ENCODE results near the gene COX4I1. TPM values are rescaled to one million over a fixed set of nuclear protein-coding genes. Genes with fewer than 3 reads are reported as not detected.

COX4I1 gene
- total and polyA plus RNA-seq, 3 donors from 2014 or later, result 263 to 467 (median 334) TPM

DNA sequence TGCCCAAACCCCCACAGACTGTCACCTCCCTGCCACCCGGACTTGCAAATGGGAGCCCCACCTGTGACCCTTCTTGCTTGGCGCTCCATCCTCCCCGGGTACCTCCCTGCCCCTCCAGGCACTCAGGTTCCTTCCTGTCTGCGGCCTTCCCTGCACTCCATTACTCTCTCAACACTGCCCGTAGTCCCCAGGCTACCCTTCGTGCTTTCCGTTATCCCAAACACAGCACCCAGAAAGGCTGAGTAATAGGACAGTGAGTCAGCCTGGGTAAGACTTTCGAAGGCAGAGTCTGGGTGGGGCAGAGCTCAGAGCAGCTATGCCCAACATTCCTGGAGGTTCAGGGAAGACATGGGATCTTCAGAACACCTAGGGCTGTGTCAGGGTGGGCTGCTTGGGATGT lies 32.0 kb upstream of the COX4I1 start:
- Histone ChIP-seq H3K4me1 (no peaks in the 10 kb centered on the region), H3K9me3 (no peaks in the 10 kb centered on the region), H3K27ac (no peak overlapping the region), H3K27me3 (no peaks in the 10 kb centered on the region), H3K4me3 (no peak overlapping the region), H3K36me3 (ENCODE audit: low read depth, missing control alignments) (no peaks in the 10 kb centered on the region)
- 85 to 90% methylated on average over 8 of the region's 8 CpGs for WGBS, 2 donors
- intact Hi-C loops (cut with DNase I; ENCODE audit: low total_unique reads), result no loop called here
- DNase-seq, result no peak
- TF ChIP-seq, protein P1, sequence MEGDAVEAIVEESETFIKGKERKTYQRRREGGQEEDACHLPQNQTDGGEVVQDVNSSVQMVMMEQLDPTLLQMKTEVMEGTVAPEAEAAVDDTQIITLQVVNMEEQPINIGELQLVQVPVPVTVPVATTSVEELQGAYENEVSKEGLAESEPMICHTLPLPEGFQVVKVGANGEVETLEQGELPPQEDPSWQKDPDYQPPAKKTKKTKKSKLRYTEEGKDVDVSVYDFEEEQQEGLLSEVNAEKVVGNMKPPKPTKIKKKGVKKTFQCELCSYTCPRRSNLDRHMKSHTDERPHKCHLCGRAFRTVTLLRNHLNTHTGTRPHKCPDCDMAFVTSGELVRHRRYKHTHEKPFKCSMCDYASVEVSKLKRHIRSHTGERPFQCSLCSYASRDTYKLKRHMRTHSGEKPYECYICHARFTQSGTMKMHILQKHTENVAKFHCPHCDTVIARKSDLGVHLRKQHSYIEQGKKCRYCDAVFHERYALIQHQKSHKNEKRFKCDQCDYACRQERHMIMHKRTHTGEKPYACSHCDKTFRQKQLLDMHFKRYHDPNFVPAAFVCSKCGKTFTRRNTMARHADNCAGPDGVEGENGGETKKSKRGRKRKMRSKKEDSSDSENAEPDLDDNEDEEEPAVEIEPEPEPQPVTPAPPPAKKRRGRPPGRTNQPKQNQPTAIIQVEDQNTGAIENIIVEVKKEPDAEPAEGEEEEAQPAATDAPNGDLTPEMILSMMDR (IDR thresholded peaks at IDR 0.05), result no peak
- TF ChIP-seq POLR2A (IDR thresholded peaks at IDR 0.05), result no peak

DNA sequence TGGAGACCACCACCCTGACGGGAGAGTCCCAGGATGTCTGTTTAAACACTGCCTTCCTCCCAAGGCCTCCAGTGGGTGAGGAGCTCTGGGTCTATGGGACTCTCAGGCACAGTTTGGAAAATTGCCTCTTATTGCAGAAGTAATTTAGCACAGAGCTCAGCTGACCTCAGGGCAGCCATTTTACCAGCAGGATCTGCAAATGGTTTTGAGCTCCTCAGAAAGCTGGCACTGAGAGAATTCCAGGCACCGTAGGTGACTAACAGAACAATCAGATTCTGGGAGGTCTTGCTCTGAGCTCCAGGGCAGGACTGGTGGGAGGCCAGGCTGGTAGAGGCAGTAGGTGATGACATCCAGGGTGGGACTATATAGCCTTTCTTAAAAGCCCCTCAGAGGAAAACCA lies 31.3 kb upstream of the COX4I1 start:
- Histone ChIP-seq H3K27me3 (no peaks in the 10 kb centered on the region), H3K4me3 (no peak overlapping the region), H3K4me1 (no peaks in the 10 kb centered on the region), H3K9me3 (no peaks in the 10 kb centered on the region), H3K36me3 (ENCODE audit: low read depth, missing control alignments) (no peaks in the 10 kb centered on the region), H3K27ac (no peak overlapping the region)
- intact Hi-C loops (cut with DNase I; ENCODE audit: low total_unique reads), result no loop called here
- no peak for TF ChIP-seq POLR2A (IDR thresholded peaks at IDR 0.05)
- TF ChIP-seq, protein P1 (IDR thresholded peaks at IDR 0.05), result no peak
- no peak for DNase-seq
- 84 to 90% methylated on average over 2 of the region's 2 CpGs for WGBS, 2 donors

DNA sequence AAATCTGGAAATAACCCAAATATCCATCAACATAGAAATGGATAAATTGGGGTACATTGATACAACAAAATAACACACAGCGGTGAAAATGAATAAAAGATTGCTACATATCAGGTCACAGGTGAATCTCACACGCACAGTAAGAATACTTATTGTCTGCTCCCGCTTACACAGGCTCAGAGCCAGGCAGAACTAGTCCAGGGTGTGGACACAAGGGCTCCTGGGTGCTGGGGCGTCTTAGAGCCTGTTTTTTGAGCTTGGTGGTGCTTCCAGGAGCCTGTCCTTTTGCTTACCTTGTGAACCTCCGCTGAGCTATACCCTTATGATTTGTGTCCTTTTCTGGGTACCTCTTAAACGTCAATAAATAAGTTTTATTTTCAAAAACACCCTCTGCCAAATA lies 28.8 kb upstream of the COX4I1 start:
- Histone ChIP-seq H3K4me1 (no peaks in the 10 kb centered on the region), H3K36me3 (ENCODE audit: low read depth, missing control alignments) (no peaks in the 10 kb centered on the region), H3K9me3 (no peaks in the 10 kb centered on the region), H3K4me3 (no peak overlapping the region), H3K27ac (no peak overlapping the region), H3K27me3 (no peaks in the 10 kb centered on the region)
- intact Hi-C loops (cut with DNase I; ENCODE audit: low total_unique reads), result no loop called here
- DNase-seq, result no peak
- WGBS, 2 donors, result 95 to 96% methylated on average over 6 of the region's 6 CpGs
- no peak for TF ChIP-seq POLR2A (IDR thresholded peaks at IDR 0.05)
- TF ChIP-seq, protein P1 (IDR thresholded peaks at IDR 0.05), result no peak

DNA sequence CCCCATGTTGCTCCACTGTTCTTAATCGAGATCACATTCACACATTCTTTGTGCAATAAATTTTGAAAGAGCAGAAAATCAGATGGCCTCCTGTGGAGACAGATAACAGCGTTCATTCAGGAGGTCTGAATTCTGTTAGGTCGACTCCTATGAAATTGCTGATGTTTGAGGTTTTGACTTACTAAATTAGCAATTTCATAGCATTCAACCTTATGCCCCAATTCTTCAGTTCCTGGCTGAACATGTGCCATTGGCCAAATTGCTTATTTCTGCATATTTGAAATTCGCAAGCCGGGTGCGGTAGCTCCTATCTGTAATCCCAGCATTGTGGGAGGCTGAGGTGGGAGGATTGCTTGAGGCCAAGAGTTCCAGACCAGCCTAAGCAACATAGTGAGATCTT lies 26.5 kb upstream of the COX4I1 start:
- no peaks in the 10 kb centered on the region for H3K9me3 ChIP-seq
- H3K36me3 ChIP-seq (ENCODE audit: low read depth, missing control alignments), result no peaks in the 10 kb centered on the region
- TF ChIP-seq, protein P1 (IDR thresholded peaks at IDR 0.05), result no peak
- no peak for TF ChIP-seq POLR2A (IDR thresholded peaks at IDR 0.05)
- H3K27me3 ChIP-seq, result no peaks in the 10 kb centered on the region
- WGBS, 2 donors, result 94 to 96% methylated on average over 6 of the region's 6 CpGs
- intact Hi-C loops (cut with DNase I; ENCODE audit: low total_unique reads), result no loop called here
- no peak overlapping the region for H3K4me3 ChIP-seq
- H3K27ac ChIP-seq, result no peak overlapping the region
- DNase-seq, result no peak
- H3K4me1 ChIP-seq, result no peaks in the 10 kb centered on the region

DNA sequence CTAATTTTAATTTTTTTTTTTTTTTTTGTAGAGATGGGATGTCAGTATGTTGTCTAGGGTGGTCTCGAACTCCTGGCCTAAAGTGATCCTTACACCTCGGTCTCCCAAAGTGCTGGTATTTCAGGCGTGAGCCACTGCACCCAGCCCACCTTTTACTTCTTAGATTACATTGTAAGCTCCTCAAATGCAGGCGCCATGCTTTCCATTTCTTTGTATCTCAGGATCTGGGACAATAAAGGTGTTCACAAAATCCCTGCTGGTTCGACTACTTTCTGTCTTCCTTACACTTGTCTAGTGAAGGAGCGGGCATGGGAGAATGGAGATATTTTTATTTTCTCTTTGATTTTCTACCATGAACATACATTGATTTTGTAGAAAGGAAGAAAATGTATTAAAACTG lies 25.4 kb upstream of the COX4I1 start:
- DNase-seq, result no peak
- no peak overlapping the region for H3K27ac ChIP-seq
- H3K4me3 ChIP-seq, result no peak overlapping the region
- H3K27me3 ChIP-seq, result no peaks in the 10 kb centered on the region
- TF ChIP-seq POLR2A (IDR thresholded peaks at IDR 0.05), result no peak
- TF ChIP-seq, protein P1 (IDR thresholded peaks at IDR 0.05), result no peak
- H3K36me3 ChIP-seq (ENCODE audit: low read depth, missing control alignments), result no peaks in the 10 kb centered on the region
- intact Hi-C loops (cut with DNase I; ENCODE audit: low total_unique reads), result no loop called here
- WGBS, 2 donors, result 77 to 79% methylated on average over 6 of the region's 6 CpGs
- H3K9me3 ChIP-seq, result no peaks in the 10 kb centered on the region
- no peaks in the 10 kb centered on the region for H3K4me1 ChIP-seq
